SKM-1 treated with dmso at 0.1 percent for 144 hours (cell line): ENCODE data around the gene RAE1.

Source experiments
- DNase-seq: peaks from one replicate; lab custom pipeline; 2025; ENCODE audit not compliant: unreplicated experiment; lab: John Stamatoyannopoulos, UW

RAE1 gene

GRCh38 chr20:57398231-57398821 lies 47.3 kb downstream of the RAE1 start:
- DNase-seq, result no peak

DNA sequence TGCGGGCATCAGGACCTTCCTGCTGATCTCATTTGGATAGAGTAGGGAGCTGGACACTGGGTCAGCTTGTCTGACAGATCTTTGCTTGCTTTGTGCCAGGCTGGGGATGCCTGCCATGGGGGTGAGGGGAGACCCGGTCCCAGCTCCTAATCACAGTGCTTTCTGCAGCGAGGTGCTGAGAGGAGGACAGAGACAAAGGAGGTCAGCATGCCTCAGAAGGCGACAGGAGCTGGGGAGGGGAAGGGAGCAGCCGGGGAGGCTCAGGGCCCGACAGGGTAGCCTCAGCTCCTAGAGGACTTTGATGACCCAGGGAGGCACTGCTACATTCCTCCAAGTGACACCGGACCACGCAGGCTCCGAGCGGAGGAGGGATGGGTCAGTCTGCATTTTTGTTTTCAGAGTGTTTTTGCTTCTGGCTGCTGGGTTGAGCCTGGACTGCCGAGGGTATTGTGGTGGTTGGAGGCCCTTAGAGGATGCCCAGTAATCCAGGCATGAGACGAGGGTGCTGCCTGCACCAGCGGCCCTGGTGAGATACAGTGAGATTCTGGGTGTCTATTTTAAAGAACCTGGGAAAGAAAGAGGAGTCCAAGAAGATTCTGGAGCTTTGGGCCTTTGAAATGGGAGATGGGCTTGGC lies 48.0 kb downstream of the RAE1 start:
- DNase-seq, result no peak

GRCh38 chr20:57399587-57400155 lies 48.6 kb downstream of the RAE1 start:
- no peak for DNase-seq

DNA sequence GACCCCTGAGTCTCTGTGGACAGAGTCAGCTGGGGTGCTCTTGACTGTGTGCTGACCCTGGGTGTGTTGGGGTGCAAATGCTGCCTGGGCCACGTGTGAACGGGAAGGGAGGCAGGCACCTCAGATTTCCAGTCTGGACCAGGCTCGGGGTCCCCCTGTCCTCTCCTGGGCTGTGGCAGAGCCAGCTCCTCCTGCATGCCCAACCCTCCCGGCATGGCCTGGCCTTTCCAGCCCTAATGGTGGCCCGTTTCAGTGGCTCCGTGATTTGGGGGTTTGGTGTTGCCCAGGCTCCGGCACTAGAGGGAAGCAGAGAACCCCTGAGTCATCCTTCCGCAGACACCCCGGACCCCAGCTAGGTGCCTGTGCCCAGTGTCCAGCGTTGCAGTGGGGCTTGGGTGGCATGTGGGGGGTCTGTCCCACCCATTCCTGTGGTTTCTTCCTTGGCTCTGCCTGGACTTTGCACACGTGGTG lies 49.2 kb downstream of the RAE1 start:
- DNase-seq, result no peak

GRCh38 chr20:57400821-57401564 lies 49.9 kb downstream of the RAE1 start:
- DNase-seq, result no peak

DNA sequence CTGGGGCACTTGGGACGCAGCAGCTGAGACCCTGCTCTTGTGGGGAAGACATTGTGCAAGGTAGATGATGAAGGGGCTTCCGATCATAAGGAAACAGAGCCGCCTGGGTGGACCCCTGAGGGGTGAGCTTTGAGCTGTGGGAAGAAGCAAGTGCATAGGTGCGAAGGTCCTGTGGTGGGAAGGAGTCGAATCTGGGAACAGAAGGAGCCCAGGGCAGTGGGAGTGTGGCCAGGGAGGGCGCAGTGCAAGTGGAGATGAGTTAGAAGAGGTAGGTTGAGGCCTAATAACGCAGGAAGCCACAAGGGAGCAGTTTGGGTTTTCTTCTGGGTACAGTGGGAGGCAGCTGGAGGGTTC lies 50.5 kb downstream of the RAE1 start:
- no peak for DNase-seq

DNA sequence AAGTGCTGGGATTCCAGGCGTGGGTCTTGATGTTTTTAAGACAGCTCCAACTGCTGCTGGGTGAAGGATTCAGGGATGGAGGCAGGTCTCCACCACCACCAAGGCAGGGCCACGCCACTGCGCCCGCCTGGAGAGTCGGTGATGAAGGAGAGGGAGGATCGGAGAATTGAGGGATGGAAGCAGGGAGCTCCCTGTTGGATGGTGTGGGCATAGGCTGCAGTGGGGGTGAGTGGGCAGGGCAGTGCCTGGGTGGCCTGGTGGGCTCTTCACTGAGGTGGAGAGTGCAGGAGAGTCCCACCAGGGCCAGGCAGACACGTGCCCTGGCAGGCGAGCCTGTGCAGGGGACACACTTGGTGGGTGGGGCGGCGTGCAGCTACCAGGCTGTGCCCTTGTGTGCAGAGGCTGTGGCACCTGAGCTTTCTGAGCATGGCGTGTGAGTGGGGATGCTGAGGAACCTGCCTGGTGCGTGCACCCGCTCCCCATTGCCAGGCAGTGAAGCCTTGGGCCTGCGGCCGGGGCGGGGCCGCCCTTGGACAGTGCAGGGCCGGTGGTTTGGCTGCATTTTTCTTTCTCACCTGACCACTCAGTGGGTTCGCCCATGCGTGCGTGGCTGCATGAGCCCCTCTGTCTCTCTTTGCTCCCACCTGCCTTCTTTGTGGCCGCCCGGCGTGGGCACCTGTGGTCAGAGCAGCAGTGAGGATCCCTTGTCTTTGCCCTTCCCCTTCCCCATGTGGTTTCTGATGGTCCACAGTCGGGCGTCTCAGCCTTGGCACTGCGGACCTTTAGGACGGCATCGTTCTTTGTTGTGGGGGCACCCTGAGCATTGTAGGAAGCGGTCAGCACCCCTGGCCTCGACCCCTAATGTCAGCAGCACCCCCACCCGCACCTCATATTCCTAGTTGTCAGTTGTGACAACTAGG lies 51.4 kb downstream of the RAE1 start:
- DNase-seq, result no peak

GRCh38 chr20:57403216-57403615 lies 52.2 kb downstream of the RAE1 start:
- no peak for DNase-seq

DNA sequence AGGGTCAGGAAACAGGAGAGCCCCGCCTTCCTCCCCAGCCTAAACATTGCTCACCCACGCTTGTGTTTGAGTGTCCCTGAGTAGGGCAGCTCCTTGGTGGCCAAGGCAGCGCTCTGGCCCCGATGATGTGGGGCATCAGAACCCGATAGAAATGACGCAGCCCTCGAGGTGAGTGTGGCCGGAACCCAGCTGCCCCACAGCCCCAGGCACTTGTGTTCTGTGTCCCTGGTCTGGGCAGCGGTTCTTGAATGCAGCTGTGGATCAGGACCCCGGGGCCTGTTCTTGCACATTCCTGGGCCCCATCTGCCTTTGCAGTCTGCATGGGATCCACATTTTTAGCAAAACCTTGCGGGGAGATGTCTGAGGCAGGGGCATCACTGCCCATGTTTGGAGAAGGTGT lies 53.0 kb downstream of the RAE1 start:
- DNase-seq, result no peak

- no peak for DNase-seq
These were observed 53.5 kb downstream of the RAE1 start for GRCh38 chr20:57404419-57405072.

DNA sequence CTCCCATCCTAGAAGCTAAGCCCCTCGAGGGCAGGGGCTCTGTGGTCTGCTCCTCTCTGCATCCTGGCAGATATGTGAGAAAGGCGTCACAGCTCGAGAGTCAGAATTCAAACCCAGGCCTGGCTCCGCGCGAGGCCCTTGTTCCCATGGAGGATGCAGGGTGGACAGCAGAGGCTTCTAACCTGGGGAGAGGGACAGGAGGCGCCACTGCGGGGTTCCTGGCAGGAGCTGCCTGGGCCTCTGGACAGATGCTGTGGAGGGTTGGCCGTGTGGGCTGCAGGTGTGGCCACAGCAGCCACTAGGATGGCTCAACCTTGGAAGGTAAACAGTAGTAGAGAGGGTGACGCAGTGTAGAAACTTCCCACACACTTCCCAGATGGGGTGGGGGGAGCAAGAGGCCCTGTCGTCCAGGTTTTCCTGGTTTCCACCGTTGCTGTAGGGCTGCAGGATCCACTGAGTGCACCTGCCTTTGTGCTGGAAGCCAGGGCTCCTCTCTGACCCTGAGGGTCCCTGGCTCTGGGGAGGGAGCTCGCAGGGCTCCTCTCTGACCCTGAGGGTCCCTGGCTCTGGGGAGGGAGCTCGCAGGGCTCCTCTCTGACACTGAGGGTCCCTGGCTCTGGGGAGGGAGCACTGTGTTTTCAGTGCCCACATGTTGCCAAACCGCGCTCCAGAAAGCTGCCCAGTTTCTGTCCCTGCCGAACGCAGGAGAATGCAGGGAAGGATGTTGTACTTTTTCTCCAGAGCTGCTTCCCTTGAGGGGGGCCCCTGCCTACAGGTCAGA lies 54.4 kb downstream of the RAE1 start:
- no peak for DNase-seq

DNA sequence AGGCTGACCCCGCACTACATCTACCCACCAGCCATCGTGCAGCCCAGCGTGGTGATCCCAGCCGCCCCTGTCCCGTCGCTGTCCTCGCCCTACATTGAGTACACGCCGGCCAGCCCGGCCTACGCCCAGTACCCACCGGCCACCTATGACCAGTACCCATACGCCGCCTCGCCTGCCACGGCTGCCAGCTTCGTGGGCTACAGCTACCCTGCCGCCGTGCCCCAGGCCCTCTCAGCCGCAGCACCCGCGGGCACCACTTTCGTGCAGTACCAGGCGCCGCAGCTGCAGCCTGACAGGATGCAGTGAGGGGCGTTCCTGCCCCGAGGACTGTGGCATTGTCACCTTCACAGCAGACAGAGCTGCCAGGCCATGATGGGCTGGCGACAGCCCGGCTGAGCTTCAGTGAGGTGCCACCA lies 56.5 kb downstream of the RAE1 start:
- DNase-seq, result no peak

GRCh38 chr20:57408131-57408530 lies 57.1 kb downstream of the RAE1 start:
- DNase-seq, result no peak

DNA sequence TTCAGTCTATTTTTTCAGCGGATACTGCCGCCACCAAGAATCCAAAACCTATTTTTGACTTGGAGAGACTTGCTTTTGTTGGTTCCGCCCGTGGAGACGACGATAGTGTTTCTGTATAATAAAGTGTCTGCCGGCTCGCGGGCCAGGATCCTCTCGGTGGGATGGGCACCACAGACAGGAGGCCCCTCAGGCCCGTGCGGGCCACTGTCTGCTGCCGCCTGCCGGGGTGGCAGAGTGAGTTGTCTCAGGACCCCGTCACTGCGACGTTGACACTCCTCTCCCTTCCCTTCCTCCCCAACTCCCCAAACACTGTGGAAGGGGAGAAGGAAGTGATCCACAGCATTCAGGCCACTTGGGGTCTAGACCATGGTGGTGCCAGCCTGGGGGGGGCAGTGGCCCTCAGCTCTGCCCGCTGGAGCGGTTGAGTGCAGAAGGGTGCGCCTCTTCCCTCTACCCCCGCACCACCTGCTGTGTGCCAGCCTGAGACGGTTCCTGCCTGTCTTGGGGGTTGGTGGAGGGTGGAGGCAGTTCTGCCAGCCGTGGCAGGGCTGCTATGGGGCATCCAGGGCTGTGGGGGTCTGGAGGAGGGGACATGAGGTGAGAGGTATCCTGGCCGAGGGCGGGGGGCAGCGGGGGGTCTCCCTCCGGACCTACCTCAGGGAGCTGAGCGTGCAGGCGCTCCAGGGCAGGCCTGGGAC lies 57.6 kb downstream of the RAE1 start:
- no peak for DNase-seq

- no peak for DNase-seq
These were observed 58.2 kb downstream of the RAE1 start for GRCh38 chr20:57409316-57409671.

- no peak for DNase-seq
These were observed 58.8 kb downstream of the RAE1 start for GRCh38 chr20:57409672-57410397.

GRCh38 chr20:57410398-57410920 lies 59.4 kb downstream of the RAE1 start:
- no peak for DNase-seq

GRCh38 chr20:57410924-57411323 lies 59.9 kb downstream of the RAE1 start:
- DNase-seq, result no peak
